ENCODE measurements around the gene FKBP1A. TPM values are rescaled to one million over a fixed set of nuclear protein-coding genes. Genes with fewer than 3 reads are reported as not detected.

Gene FKBP1A
- total RNA-seq, 1 experiment from 2014 or later: 196 TPM

- H4K91ac ChIP-seq (ENCODE audit: insufficient read length, low read depth, low read length): no peak overlapping the region
- no peak overlapping the region for H3K4me2 ChIP-seq (ENCODE audit: insufficient read depth, insufficient read length, low read length)
- no peaks in the 10 kb centered on the region for H3K27me3 ChIP-seq (ENCODE audit: insufficient read depth, low read length)
- no peak for DNase-seq
- H2BK5ac ChIP-seq (ENCODE audit: insufficient read length, low read length): no peak overlapping the region
- H3K27ac Mint-ChIP-seq: peak overlapping the region in 1 of 3 experiments; percentile 39; a peak in 1 of 7 replicates
- no peak for TF ChIP-seq CTCF (conservative IDR thresholded peaks at IDR 0.05)
- no peak overlapping the region for H3T11ph ChIP-seq (ENCODE audit: low read length)
- no peak overlapping the region for H3K14ac ChIP-seq (ENCODE audit: insufficient read depth, low read length)
- no CpG with 5 or more reads among the region's 4 CpGs for WGBS (ENCODE audit: extremely low coverage, insufficient read length, low lambda C conversion rate)
- no peak overlapping the region for H2AK5ac ChIP-seq (ENCODE audit: insufficient read length, low read length)
- H3K9ac ChIP-seq (ENCODE audit: extremely low read depth, insufficient read length, low read length): no peak overlapping the region
- H4K20me1 ChIP-seq (ENCODE audit: control insufficient read depth, insufficient read depth, insufficient read length): peaks cover 2% of the 10 kb centered on the region
- no peak overlapping the region for H4K8ac ChIP-seq (replicated peaks; ENCODE audit: insufficient read length, low read depth, low read length)
- H3K4ac ChIP-seq (ENCODE audit: low read depth, low read length): no peak overlapping the region
- no peak overlapping the region for H2BK120ac ChIP-seq (ENCODE audit: low read depth, low read length, poor library complexity, severe bottlenecking)
- H3K79me2 ChIP-seq (ENCODE audit: insufficient read depth, low read length): no peaks in the 10 kb centered on the region; the same call in 1 of the 2 replicates
- no peak overlapping the region for H3K27ac ChIP-seq (ENCODE audit: insufficient read length, low read depth, low read length)
- H3K4me1 ChIP-seq (ENCODE audit: insufficient read depth, low read length): no peaks in the 10 kb centered on the region
- H3K18ac ChIP-seq (ENCODE audit: insufficient read length, low read depth, low read length): no peak overlapping the region
- peaks cover 5 to 9% of the 10 kb centered on the region in 2 experiments for H3K4me1 Mint-ChIP-seq
- H2BK20ac ChIP-seq (ENCODE audit: low read depth, low read length, poor library complexity, severe bottlenecking): no peak overlapping the region
- no peaks in the 10 kb centered on the region for H3K9me3 ChIP-seq (ENCODE audit: control insufficient read depth, low read depth, low read length)
- peaks cover 4% of the 10 kb centered on the region for H3K79me1 ChIP-seq (ENCODE audit: insufficient read depth, low read depth, low read length, poor library complexity, severe bottlenecking)
- H3K23ac ChIP-seq (ENCODE audit: insufficient read length, low read depth, low read length): no peak overlapping the region
- no peaks in the 10 kb centered on the region for H3K9me3 Mint-ChIP-seq
- no peak overlapping the region for H4K5ac ChIP-seq (ENCODE audit: insufficient read length, low read depth, low read length)
- no peak overlapping the region for H3K56ac ChIP-seq (ENCODE audit: insufficient read length, low read depth, low read length)
- H3K27me3 Mint-ChIP-seq (ENCODE audit: low read depth): no peaks in the 10 kb centered on the region
- H3K4me3 Mint-ChIP-seq: no peak overlapping the region
- no peaks in the 10 kb centered on the region for H3K23me2 ChIP-seq (ENCODE audit: insufficient read length, low read depth, low read length, poor library complexity, severe bottlenecking)
- H3K36me3 Mint-ChIP-seq (ENCODE audit: insufficient read depth in 1 of 3, low read depth in 3 of 3): peaks cover 13 to 29% (median 22%) of the 10 kb centered on the region in 3 experiments; a peak in 6 of 7 replicates
- H2BK15ac ChIP-seq (ENCODE audit: low read depth, low read length): no peak overlapping the region
- no peak overlapping the region for H2AFZ ChIP-seq (ENCODE audit: low read length)
- H2BK12ac ChIP-seq (ENCODE audit: insufficient read length, low read depth, low read length): no peak overlapping the region
These were observed 58.5 kb downstream of the FKBP1A start for GRCh38 chr20:1334370-1334731.

Measured in H9 (cell line).